Endodermal cell (in vitro differentiated cells): ENCODE data around the gene LRCH4. TPM values are rescaled to one million over a fixed set of nuclear protein-coding genes. Genes with fewer than 3 reads are reported as not detected.
A peak's percentile ranks its signal among the peaks of the same experiment; 100 is the strongest.

Source experiments
- DNase-seq: peaks from one replicate; pipeline ENCODE4 v3.0.0-alpha.2; 2017
- H3K27ac ChIP-seq: 2 replicates; pipeline ENCODE4 v1.5.1; 2013; ENCODE audit warnings: mild to moderate bottlenecking, low read depth, low read length, moderate library complexity
- H3K27me3 ChIP-seq: 2 replicates; pipeline ENCODE4 v1.6.1; 2013; ENCODE audit warnings: mild to moderate bottlenecking, low read length, moderate library complexity; ENCODE audit not compliant: insufficient read depth, control insufficient read depth, poor library complexity, severe bottlenecking
- H3K36me3 ChIP-seq: 2 replicates; pipeline ENCODE4 v1.7.0; 2013; ENCODE audit warnings: mild to moderate bottlenecking, low read length, moderate library complexity; ENCODE audit not compliant: control insufficient read depth, insufficient read depth
- H3K4me1 ChIP-seq: one replicate; pipeline ENCODE4 v1.7.0; 2013; ENCODE audit warnings: low read length; ENCODE audit not compliant: control insufficient read depth, insufficient read depth
- H3K4me3 ChIP-seq: 2 replicates; pipeline ENCODE4 v1.5.1; 2013; ENCODE audit warnings: mild to moderate bottlenecking, low read length, moderate library complexity
- H3K9ac ChIP-seq: 2 replicates; pipeline ENCODE4 v1.6.1; 2013; ENCODE audit warnings: mild to moderate bottlenecking, low read length, moderate library complexity; ENCODE audit not compliant: poor library complexity, severe bottlenecking; ENCODE audit errors: extremely low read depth
- H3K9me3 ChIP-seq: 2 replicates; pipeline ENCODE4 v1.6.1; 2013; ENCODE audit warnings: mild to moderate bottlenecking, low read length, moderate library complexity; ENCODE audit not compliant: control insufficient read depth
- H3K27ac Mint-ChIP-seq: 2 replicates; pipeline ENCODE4 v1.8.0; 2020; ENCODE audit warnings: mixed read lengths
- H3K27me3 Mint-ChIP-seq: 2 replicates; pipeline ENCODE4 v1.8.0; 2021; ENCODE audit warnings: mild to moderate bottlenecking, mixed read lengths; ENCODE audit not compliant: insufficient read depth
- H3K36me3 Mint-ChIP-seq: 2 replicates; pipeline ENCODE4 v1.8.0; 2020; ENCODE audit warnings: low read depth, mixed read lengths
- H3K4me1 Mint-ChIP-seq: 2 replicates; pipeline ENCODE4 v1.8.0; 2020; ENCODE audit warnings: mixed read lengths
- H3K4me3 Mint-ChIP-seq: 2 replicates; pipeline ENCODE4 v1.8.0; 2020; ENCODE audit warnings: mild to moderate bottlenecking, moderate library complexity, mixed read lengths
- H3K9me3 Mint-ChIP-seq: 2 replicates; pipeline ENCODE4 v1.8.0; 2020; ENCODE audit warnings: mild to moderate bottlenecking, mixed read lengths
- CTCF ChIP-seq: fragments of 200-600 bp; sonication (generic); conservative IDR thresholded peaks from 2 replicates; pipeline ENCODE4 v1.5.0; 2021; ENCODE audit warnings: antibody characterized with exemption, mild to moderate bottlenecking
- WGBS, 2 experiments: methylation state at CpG; one replicate each; pipeline versions ENCODE4 v1.1.5 to v1.1.7; 2013; ENCODE audit warnings: missing lambda C conversion rate in 2 of 2, mixed read lengths in 1 of 2; ENCODE audit not compliant: insufficient coverage in 1 of 2, insufficient read length in 1 of 2; 5-methylcytosine and 5-hydroxymethylcytosine counted together
- total RNA-seq, 2 donors: library from RNA; stranded (reverse); fragmentation: NEBNext Ultra II Directional in 1 of 2; extraction: Animal tissue kit (Norgen Biotek cat#: 25700) in 1 of 2; gene quantifications; 2 replicates in 1 of 2; 3 replicates in 1 of 2; pipeline ENCODE4 v1.2.1, GENCODE V29; 2021

The LRCH4 gene
- total RNA-seq, 2 donors from 2014 or later: 49.4 to 56.0 TPM

- H3K9ac ChIP-seq: no peak overlapping the region
- no peak overlapping the region for H3K4me3 ChIP-seq
- Mint-ChIP-seq H3K9me3 (no peaks in the 10 kb centered on the region), H3K4me3 (no peak overlapping the region), H3K36me3 (peaks cover 13% of the 10 kb centered on the region), H3K27ac (no peak overlapping the region), H3K4me1 (peaks cover 16% of the 10 kb centered on the region), H3K27me3 (no peaks in the 10 kb centered on the region)
- peaks cover 27% of the 10 kb centered on the region for H3K36me3 ChIP-seq
- WGBS, 2 experiments: 90 to 97% methylated on average over 5 to 11 of the region's 11 CpGs
- no peaks in the 10 kb centered on the region for H3K9me3 ChIP-seq
- no peak for TF ChIP-seq CTCF
- H3K27ac ChIP-seq: no peak overlapping the region
- peak; percentile 51 for DNase-seq
- H3K27me3 ChIP-seq: no peaks in the 10 kb centered on the region
- H3K4me1 ChIP-seq: peaks cover 4% of the 10 kb centered on the region
Observed at GRCh38 chr7:100568176-100568895, 17.6 kb downstream of the LRCH4 start.

GRCh38 chr7:100567751-100568175, 18.2 kb downstream of the LRCH4 start:
- Histone ChIP-seq H3K9me3 (no peaks in the 10 kb centered on the region), H3K36me3 (peaks cover 32% of the 10 kb centered on the region), H3K4me3 (no peak overlapping the region), H3K9ac (no peak overlapping the region), H3K27ac (no peak overlapping the region), H3K4me1 (peaks cover 4% of the 10 kb centered on the region), H3K27me3 (no peaks in the 10 kb centered on the region)
- DNase-seq: no peak
- Mint-ChIP-seq H3K36me3 (peaks cover 18% of the 10 kb centered on the region), H3K4me1 (peaks cover 16% of the 10 kb centered on the region), H3K27ac (no peak overlapping the region), H3K9me3 (no peaks in the 10 kb centered on the region), H3K27me3 (no peaks in the 10 kb centered on the region), H3K4me3 (no peak overlapping the region)
- 79 to 84% methylated on average over 3 of the region's 3 CpGs for WGBS, 2 experiments
- no peak for TF ChIP-seq CTCF

- 83 to 88% methylated on average over 9 to 12 of the region's 12 CpGs for WGBS, 2 experiments
- Mint-ChIP-seq H3K4me3 (no peak overlapping the region), H3K4me1 (peaks cover 13% of the 10 kb centered on the region), H3K27me3 (no peaks in the 10 kb centered on the region), H3K9me3 (no peaks in the 10 kb centered on the region), H3K36me3 (peaks cover 23% of the 10 kb centered on the region), H3K27ac (peak overlapping the region; percentile 52)
- Histone ChIP-seq H3K4me1 (peaks cover 4% of the 10 kb centered on the region), H3K9me3 (no peaks in the 10 kb centered on the region), H3K4me3 (no peak overlapping the region), H3K27ac (peak overlapping the region; percentile 30), H3K27me3 (no peaks in the 10 kb centered on the region), H3K36me3 (peaks cover 38% of the 10 kb centered on the region), H3K9ac (no peak overlapping the region)
- no peak for TF ChIP-seq CTCF
- peak; percentile 66 for DNase-seq
Observed at GRCh38 chr7:100567031-100567730, 18.7 kb downstream of the LRCH4 start.
